Loucy (cell line): Measurements from ENCODE around the gene SCN8A.

ENCODE experiments used
- H2AFZ ChIP-seq: fragments of 200-600 bp; sonication (generic); 2 replicates; pipeline ENCODE4 v1.6.0; 2016; ENCODE audit warnings: antibody characterized with exemption, mild to moderate bottlenecking, low read length, moderate library complexity
- H3F3A ChIP-seq: fragments of 200-600 bp; 2 replicates; pipeline ENCODE4 v1.6.0; 2016; ENCODE audit warnings: antibody characterized with exemption, low read depth, mild to moderate bottlenecking
- H3K27me3 ChIP-seq: fragments of 200-600 bp; sonication (generic); 2 replicates; pipeline ENCODE4 v1.6.1; 2014; ENCODE audit warnings: low read length, mild to moderate bottlenecking; ENCODE audit not compliant: insufficient read depth, poor library complexity, severe bottlenecking
- H3K36me3 ChIP-seq: fragments of 200-600 bp; sonication (generic); 2 replicates; pipeline ENCODE4 v1.6.1; 2016; ENCODE audit warnings: low read length; ENCODE audit not compliant: insufficient read depth
- H3K4me1 ChIP-seq: fragments of 200-600 bp; sonication (generic); 2 replicates; pipeline ENCODE4 v1.5.1; 2014; ENCODE audit warnings: low read length, mild to moderate bottlenecking; ENCODE audit not compliant: insufficient read depth, poor library complexity, severe bottlenecking
- H3K4me2 ChIP-seq: fragments of 200-600 bp; sonication (generic); 2 replicates; pipeline ENCODE4 v1.6.0; 2014; ENCODE audit warnings: antibody characterized with exemption, low read length, low read depth, mild to moderate bottlenecking; ENCODE audit not compliant: poor library complexity, severe bottlenecking
- H3K4me3 ChIP-seq: fragments of 200-600 bp; sonication (generic); 2 replicates; pipeline ENCODE4 v1.5.1; 2014; ENCODE audit warnings: low read length, mild to moderate bottlenecking, mixed read lengths; ENCODE audit not compliant: poor library complexity, severe bottlenecking
- H3K79me2 ChIP-seq: fragments of 200-600 bp; sonication (generic); 2 replicates; pipeline ENCODE4 v1.6.1; 2014; ENCODE audit warnings: low read length; ENCODE audit not compliant: insufficient read depth
- H3K9ac ChIP-seq: fragments of 200-600 bp; sonication (generic); 2 replicates; pipeline ENCODE4 v1.6.0; 2014; ENCODE audit warnings: mild to moderate bottlenecking, low read depth, low read length, moderate library complexity; ENCODE audit not compliant: poor library complexity, severe bottlenecking
- H3K9me2 ChIP-seq: fragments of 200-600 bp; sonication (generic); replicated peaks from 2 replicates; pipeline ENCODE4 v1.6.1; 2016; ENCODE audit warnings: low read depth, low read length, mixed read lengths
- H3K9me3 ChIP-seq: fragments of 200-600 bp; sonication (generic); 2 replicates; pipeline ENCODE4 v1.6.1; 2014; ENCODE audit warnings: mild to moderate bottlenecking, antibody characterized with exemption, low read length, low read depth; ENCODE audit not compliant: insufficient read depth
- H4K20me1 ChIP-seq: fragments of 200-600 bp; sonication (generic); 2 replicates; pipeline ENCODE4 v1.6.0; 2014; ENCODE audit warnings: antibody characterized with exemption, low read length, mild to moderate bottlenecking; ENCODE audit not compliant: insufficient read depth, poor library complexity, severe bottlenecking
- CTCF ChIP-seq: fragments of 200-600 bp; sonication (generic); conservative IDR thresholded peaks from 2 replicates; pipeline ENCODE4 v1.5.1; 2014; ENCODE audit warnings: mild to moderate bottlenecking, antibody characterized with exemption, low read length
- EZH2phosphoT487 ChIP-seq: fragments of 200-600 bp; IDR thresholded peaks from 2 replicates; pipeline ENCODE4 v1.6.1; 2018; ENCODE audit warnings: antibody characterized with exemption, mild to moderate bottlenecking, moderate library complexity, borderline replicate concordance

The SCN8A gene

DNA sequence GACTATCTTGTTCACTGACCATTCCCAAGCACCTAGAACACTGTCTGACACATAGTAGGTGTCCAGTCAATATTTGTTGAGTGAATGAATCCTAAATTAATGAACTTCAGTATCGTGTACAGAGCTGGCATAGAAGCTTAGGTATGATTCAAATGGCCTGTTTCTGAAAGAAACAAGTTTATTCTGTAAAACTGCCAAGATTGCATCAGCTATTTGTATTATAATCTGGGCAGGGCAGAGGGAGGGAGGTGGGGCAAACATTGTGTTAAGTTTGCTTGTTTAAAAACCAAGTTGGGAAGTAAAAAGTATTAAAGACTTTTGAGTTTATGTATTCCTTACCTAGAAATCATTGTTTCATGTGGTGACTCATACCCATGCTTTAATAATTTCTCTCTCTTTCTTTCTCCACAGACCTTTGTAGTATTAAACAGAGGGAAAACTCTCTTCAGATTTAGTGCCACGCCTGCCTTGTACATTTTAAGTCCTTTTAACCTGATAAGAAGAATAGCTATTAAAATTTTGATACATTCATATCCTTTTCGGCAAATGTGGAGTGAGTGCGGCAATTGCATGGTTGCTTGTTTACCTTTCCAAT lies 92.8 kb downstream of the SCN8A start:
- Histone ChIP-seq H3F3A (no peaks in the 10 kb centered on the region), H4K20me1 (no peaks in the 10 kb centered on the region), H3K9me3 (no peaks in the 10 kb centered on the region), H2AFZ (no peak overlapping the region), H3K4me1 (peaks cover 21% of the 10 kb centered on the region), H3K4me3 (no peak overlapping the region), H3K4me2 (no peak overlapping the region), H3K27me3 (no peaks in the 10 kb centered on the region), H3K9ac (no peak overlapping the region), H3K36me3 (no peaks in the 10 kb centered on the region), H3K9me2 (no peaks in the 10 kb centered on the region), H3K79me2 (no peaks in the 10 kb centered on the region)
- TF ChIP-seq EZH2phosphoT487 = no peak
- no peak for TF ChIP-seq CTCF

DNA sequence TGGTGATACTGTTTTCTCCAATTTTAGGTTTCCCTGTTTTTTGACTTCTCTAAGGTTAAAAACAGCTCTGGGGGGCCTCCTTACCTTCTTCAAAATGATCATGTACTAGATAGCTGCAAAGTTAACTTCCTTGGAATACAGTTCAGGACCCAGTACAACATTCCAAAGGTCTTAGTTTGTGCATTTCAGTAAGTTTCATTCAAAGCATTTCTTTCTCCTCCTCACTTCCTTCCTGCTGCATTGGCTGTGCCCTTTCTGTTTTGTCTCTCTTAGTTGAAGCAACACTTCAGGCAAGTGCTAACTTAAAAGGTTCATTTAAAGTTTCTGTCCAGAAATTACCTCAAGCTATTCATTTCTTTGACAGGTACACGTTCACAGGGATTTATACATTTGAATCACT lies 95.7 kb downstream of the SCN8A start:
- Histone ChIP-seq H3K4me1 (peaks cover 23% of the 10 kb centered on the region), H2AFZ (peak overlapping the region; percentile 86), H4K20me1 (no peaks in the 10 kb centered on the region), H3K36me3 (no peaks in the 10 kb centered on the region), H3K4me2 (peak overlapping the region; percentile 58), H3K4me3 (peak overlapping the region; percentile 6), H3K9ac (peak overlapping the region; percentile 38), H3F3A (no peaks in the 10 kb centered on the region), H3K79me2 (no peaks in the 10 kb centered on the region), H3K9me2 (no peaks in the 10 kb centered on the region), H3K9me3 (no peaks in the 10 kb centered on the region), H3K27me3 (no peaks in the 10 kb centered on the region)
- TF ChIP-seq EZH2phosphoT487 (no peak), CTCF (no peak)

DNA sequence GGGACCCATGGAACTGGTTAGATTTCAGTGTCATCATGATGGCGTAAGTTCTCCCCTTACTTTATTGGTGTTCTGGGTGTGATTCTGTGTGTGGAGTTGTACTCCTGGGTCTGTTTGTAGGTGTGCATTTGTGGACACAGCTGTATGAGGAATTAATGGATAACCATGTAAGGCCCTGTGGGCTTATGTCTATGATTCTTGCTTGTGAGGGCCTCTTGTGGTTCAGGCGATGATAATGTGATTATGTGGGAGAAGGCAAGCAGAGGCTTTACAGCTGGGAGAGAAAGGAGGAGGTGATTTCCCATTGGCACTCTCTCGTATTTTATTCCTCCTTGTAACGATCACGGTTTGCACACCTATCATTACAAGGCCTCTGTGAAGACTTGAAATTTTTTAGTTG lies 96.1 kb downstream of the SCN8A start:
- H3K27me3 ChIP-seq = no peaks in the 10 kb centered on the region
- no peaks in the 10 kb centered on the region for H3K9me3 ChIP-seq
- peak overlapping the region; percentile 38 for H3K9ac ChIP-seq
- peak overlapping the region; percentile 86 for H2AFZ ChIP-seq
- H3K4me1 ChIP-seq = peaks cover 27% of the 10 kb centered on the region
- TF ChIP-seq CTCF = no peak
- no peak for TF ChIP-seq EZH2phosphoT487
- peak overlapping the region; percentile 6 for H3K4me3 ChIP-seq
- H3K79me2 ChIP-seq = no peaks in the 10 kb centered on the region
- H3F3A ChIP-seq = no peaks in the 10 kb centered on the region
- no peaks in the 10 kb centered on the region for H4K20me1 ChIP-seq
- H3K9me2 ChIP-seq = no peaks in the 10 kb centered on the region
- no peaks in the 10 kb centered on the region for H3K36me3 ChIP-seq
- peak overlapping the region; percentile 58 for H3K4me2 ChIP-seq
